ENCODE results near the gene CSMD2.

Gene CSMD2

GRCh38 chr1:33586106-33586505, 578.9 kb downstream of the CSMD2 start:
- no peaks in the 10 kb centered on the region for H3K36me3 ChIP-seq (ENCODE audit: insufficient read depth, insufficient read length, low read length)
- no peak overlapping the region for H3K4me3 ChIP-seq (ENCODE audit: insufficient read length, low read depth)
- DNase-seq (ENCODE audit: low read depth, low spot score) = no peak
- H3K9ac ChIP-seq (ENCODE audit: insufficient read length, low read depth) = no peak overlapping the region
- TF ChIP-seq SUZ12 (IDR thresholded peaks at IDR 0.05; ENCODE audit: extremely low read depth, insufficient read depth, insufficient read length) = no peak
- TF ChIP-seq YY1 (IDR thresholded peaks at IDR 0.05; ENCODE audit: insufficient read depth, insufficient read length) = no peak
- no peak for TF ChIP-seq ZNF274 (IDR thresholded peaks at IDR 0.05; ENCODE audit: low read depth, low read length)
- H3K4me1 ChIP-seq (ENCODE audit: insufficient read depth, insufficient read length) = no peaks in the 10 kb centered on the region
- H3K9me3 ChIP-seq (ENCODE audit: insufficient read depth, low read length) = no peaks in the 10 kb centered on the region
- H3K27me3 ChIP-seq (ENCODE audit: insufficient read depth, insufficient read length) = no peaks in the 10 kb centered on the region

GRCh38 chr1:33583567-33583966, 581.5 kb downstream of the CSMD2 start:
- no peak for TF ChIP-seq YY1 (IDR thresholded peaks at IDR 0.05; ENCODE audit: insufficient read depth, insufficient read length)
- TF ChIP-seq ZNF274 (IDR thresholded peaks at IDR 0.05; ENCODE audit: low read depth, low read length) = no peak
- no peak for TF ChIP-seq SUZ12 (IDR thresholded peaks at IDR 0.05; ENCODE audit: extremely low read depth, insufficient read depth, insufficient read length)
- H3K27me3 ChIP-seq (ENCODE audit: insufficient read depth, insufficient read length) = no peaks in the 10 kb centered on the region
- no peaks in the 10 kb centered on the region for H3K9me3 ChIP-seq (ENCODE audit: insufficient read depth, low read length)
- no peaks in the 10 kb centered on the region for H3K36me3 ChIP-seq (ENCODE audit: insufficient read depth, insufficient read length, low read length)
- H3K9ac ChIP-seq (ENCODE audit: insufficient read length, low read depth) = no peak overlapping the region
- H3K4me1 ChIP-seq (ENCODE audit: insufficient read depth, insufficient read length) = peaks cover 4% of the 10 kb centered on the region
- DNase-seq (ENCODE audit: low read depth, low spot score) = no peak
- H3K4me3 ChIP-seq (ENCODE audit: insufficient read length, low read depth) = no peak overlapping the region

- no peak for TF ChIP-seq SUZ12 (IDR thresholded peaks at IDR 0.05; ENCODE audit: extremely low read depth, insufficient read depth, insufficient read length)
- TF ChIP-seq YY1 (IDR thresholded peaks at IDR 0.05; ENCODE audit: insufficient read depth, insufficient read length) = no peak
- TF ChIP-seq ZNF274 (IDR thresholded peaks at IDR 0.05; ENCODE audit: low read depth, low read length) = no peak
- H3K4me3 ChIP-seq (ENCODE audit: insufficient read length, low read depth) = no peak overlapping the region
- no peak for DNase-seq (ENCODE audit: low read depth, low spot score)
- peaks cover 7% of the 10 kb centered on the region for H3K4me1 ChIP-seq (ENCODE audit: insufficient read depth, insufficient read length)
- H3K9me3 ChIP-seq (ENCODE audit: insufficient read depth, low read length) = no peaks in the 10 kb centered on the region
- no peaks in the 10 kb centered on the region for H3K36me3 ChIP-seq (ENCODE audit: insufficient read depth, insufficient read length, low read length)
- H3K27me3 ChIP-seq (ENCODE audit: insufficient read depth, insufficient read length) = no peaks in the 10 kb centered on the region
- H3K9ac ChIP-seq (ENCODE audit: insufficient read length, low read depth) = no peak overlapping the region
Measured at GRCh38 chr1:33578557-33579448, 586.2 kb downstream of the CSMD2 start.

GRCh38 chr1:33577663-33578062, 587.4 kb downstream of the CSMD2 start:
- Histone ChIP-seq H3K9me3 (ENCODE audit: insufficient read depth, low read length) (no peaks in the 10 kb centered on the region), H3K9ac (ENCODE audit: insufficient read length, low read depth) (no peak overlapping the region), H3K4me3 (ENCODE audit: insufficient read length, low read depth) (no peak overlapping the region), H3K36me3 (ENCODE audit: insufficient read depth, insufficient read length, low read length) (no peaks in the 10 kb centered on the region), H3K4me1 (ENCODE audit: insufficient read depth, insufficient read length) (peaks cover 7% of the 10 kb centered on the region), H3K27me3 (ENCODE audit: insufficient read depth, insufficient read length) (no peaks in the 10 kb centered on the region)
- no peak for DNase-seq (ENCODE audit: low read depth, low spot score)
- no peak for TF ChIP-seq YY1 (IDR thresholded peaks at IDR 0.05; ENCODE audit: insufficient read depth, insufficient read length)
- no peak for TF ChIP-seq ZNF274 (IDR thresholded peaks at IDR 0.05; ENCODE audit: low read depth, low read length)
- TF ChIP-seq SUZ12 (IDR thresholded peaks at IDR 0.05; ENCODE audit: extremely low read depth, insufficient read depth, insufficient read length) = no peak

GRCh38 chr1:33576821-33577599, 588.0 kb downstream of the CSMD2 start:
- TF ChIP-seq SUZ12 (IDR thresholded peaks at IDR 0.05; ENCODE audit: extremely low read depth, insufficient read depth, insufficient read length) = no peak
- no peak for TF ChIP-seq YY1 (IDR thresholded peaks at IDR 0.05; ENCODE audit: insufficient read depth, insufficient read length)
- TF ChIP-seq ZNF274 (IDR thresholded peaks at IDR 0.05; ENCODE audit: low read depth, low read length) = no peak
- no peak overlapping the region for H3K4me3 ChIP-seq (ENCODE audit: insufficient read length, low read depth)
- DNase-seq (ENCODE audit: low read depth, low spot score) = no peak

GRCh38 chr1:33575324-33575879, 589.6 kb downstream of the CSMD2 start:
- Histone ChIP-seq H3K36me3 (ENCODE audit: insufficient read depth, insufficient read length, low read length) (no peaks in the 10 kb centered on the region), H3K4me3 (ENCODE audit: insufficient read length, low read depth) (no peak overlapping the region), H3K9ac (ENCODE audit: insufficient read length, low read depth) (no peak overlapping the region), H3K27me3 (ENCODE audit: insufficient read depth, insufficient read length) (no peaks in the 10 kb centered on the region), H3K4me1 (ENCODE audit: insufficient read depth, insufficient read length) (peaks cover 3% of the 10 kb centered on the region), H3K9me3 (ENCODE audit: insufficient read depth, low read length) (no peaks in the 10 kb centered on the region)
- TF ChIP-seq ZNF274 (IDR thresholded peaks at IDR 0.05; ENCODE audit: low read depth, low read length) (no peak), YY1 (IDR thresholded peaks at IDR 0.05; ENCODE audit: insufficient read depth, insufficient read length) (no peak), SUZ12 (IDR thresholded peaks at IDR 0.05; ENCODE audit: extremely low read depth, insufficient read depth, insufficient read length) (no peak)
- DNase-seq (ENCODE audit: low read depth, low spot score) = no peak

More at GRCh38 chr1:33576821-33577599, 588.0 kb downstream of the CSMD2 start:
- Histone ChIP-seq H3K36me3 (ENCODE audit: insufficient read depth, insufficient read length, low read length) (no peaks in the 10 kb centered on the region), H3K4me1 (ENCODE audit: insufficient read depth, insufficient read length) (peaks cover 7% of the 10 kb centered on the region), H3K9me3 (ENCODE audit: insufficient read depth, low read length) (no peaks in the 10 kb centered on the region), H3K27me3 (ENCODE audit: insufficient read depth, insufficient read length) (no peaks in the 10 kb centered on the region), H3K9ac (ENCODE audit: insufficient read length, low read depth) (no peak overlapping the region)

All from NT2/D1 (cell line).